Large intestine (tissue), 3 donors: ENCODE data around the gene RSAD1. TPM values are rescaled to one million over a fixed set of nuclear protein-coding genes. Genes with fewer than 3 reads are reported as not detected.

Experiments
- DNase-seq, 2 donors: peaks; one replicate each; pipeline versions ENCODE4 v3.0.0 to v3.0.0-alpha.2; 2013
- H3K27ac ChIP-seq: one replicate; pipeline ENCODE4 v1.5.1; 2013; ENCODE audit warnings: low read length
- H3K27me3 ChIP-seq: 2 replicates; pipeline ENCODE4 v1.6.1; 2013; ENCODE audit warnings: low read length; ENCODE audit not compliant: control insufficient read depth, insufficient read depth
- H3K36me3 ChIP-seq: 2 replicates; pipeline ENCODE4 v1.6.1; 2013; ENCODE audit warnings: low read length; ENCODE audit not compliant: control insufficient read depth, insufficient read depth
- H3K4me1 ChIP-seq: one replicate; pipeline ENCODE4 v1.6.1; 2013; ENCODE audit warnings: low read length; ENCODE audit not compliant: control insufficient read depth, insufficient read depth
- H3K4me3 ChIP-seq: one replicate; pipeline ENCODE4 v1.5.1; 2013; ENCODE audit warnings: low read length
- H3K9me3 ChIP-seq: one replicate; pipeline ENCODE4 v1.6.1; 2013; ENCODE audit warnings: mild to moderate bottlenecking, low read depth, low read length, moderate library complexity; ENCODE audit not compliant: control insufficient read depth
- whole genome bisulfite sequencing: methylation state at CpG from one replicate; pipeline ENCODE4 v1.1.5; 2013; ENCODE audit warnings: low lambda C conversion rate; ENCODE audit not compliant: insufficient coverage; 5-methylcytosine and 5-hydroxymethylcytosine counted together
- polyA plus RNA-seq: library from polyadenylated mRNA; unstranded; fragments of 120-200 nt; gene quantifications from one replicate; pipeline ENCODE4 v1.2.1, GENCODE V29; 2013

Gene RSAD1
- polyA plus RNA-seq, 1 donor: 39.3 TPM

- peaks cover 25% of the 10 kb centered on the region for H3K4me1 ChIP-seq
- peaks cover 30% of the 10 kb centered on the region for H3K36me3 ChIP-seq
- no CpG with 5 or more reads among the region's 9 CpGs for WGBS
- H3K9me3 ChIP-seq: peaks cover 6% of the 10 kb centered on the region
- H3K4me3 ChIP-seq: no peak overlapping the region
- peak in 1 of 2 donors; percentile 39 for DNase-seq
- H3K27ac ChIP-seq: no peak overlapping the region
- H3K27me3 ChIP-seq: peaks cover 20% of the 10 kb centered on the region
These were observed 12.1 kb upstream of the RSAD1 start for GRCh38 chr17:50466371-50467113.

GRCh38 chr17:50467114-50467854 lies 11.4 kb upstream of the RSAD1 start:
- Histone ChIP-seq H3K27me3 (peaks cover 20% of the 10 kb centered on the region), H3K4me1 (peaks cover 25% of the 10 kb centered on the region), H3K27ac (no peak overlapping the region), H3K4me3 (no peak overlapping the region), H3K9me3 (peaks cover 6% of the 10 kb centered on the region), H3K36me3 (peaks cover 34% of the 10 kb centered on the region)
- 100% methylated on average over 1 of the region's 7 CpGs for WGBS
- no peak for DNase-seq

GRCh38 chr17:50467855-50468303 lies 10.8 kb upstream of the RSAD1 start:
- Histone ChIP-seq H3K36me3 (peaks cover 33% of the 10 kb centered on the region), H3K4me3 (no peak overlapping the region), H3K9me3 (peaks cover 6% of the 10 kb centered on the region), H3K27ac (no peak overlapping the region), H3K27me3 (peaks cover 20% of the 10 kb centered on the region), H3K4me1 (peaks cover 25% of the 10 kb centered on the region)
- DNase-seq: no peak
- WGBS: no CpG with 5 or more reads among the region's 13 CpGs

- Histone ChIP-seq H3K27ac (no peak within 1 kb of the TSS), H3K4me1 (peaks cover 25% of the 10 kb centered on the region), H3K36me3 (peaks cover 29% of the 10 kb centered on the region), H3K4me3 (peak within 1 kb of the TSS; percentile 32), H3K27me3 (peaks cover 20% of the 10 kb centered on the region), H3K9me3 (peaks cover 6% of the 10 kb centered on the region)
- no CpG with 5 or more reads among the region's 71 CpGs for WGBS
- peak in 1 of 2 donors; percentile 41 for DNase-seq
These were observed 10.1 kb upstream of the RSAD1 start, which contains the start of gene CHAD for GRCh38 chr17:50468304-50469207. Gene CHAD, minus strand, starts transcription at chr17:50468880. Its CDS starts 67 bp downstream, at chr17:50468813.

GRCh38 chr17:50469208-50469605 lies 9.5 kb upstream of the RSAD1 start:
- DNase-seq: no peak
- no CpG with 5 or more reads among the region's 37 CpGs for WGBS
- peak overlapping the region; percentile 32 for H3K4me3 ChIP-seq

GRCh38 chr17:50469671-50470305 lies 8.9 kb upstream of the RSAD1 start:
- DNase-seq: no peak
- H3K27ac ChIP-seq: no peak overlapping the region
- H3K4me3 ChIP-seq: no peak overlapping the region
- H3K27me3 ChIP-seq: peaks cover 20% of the 10 kb centered on the region
- H3K4me1 ChIP-seq: peaks cover 25% of the 10 kb centered on the region
- WGBS: no CpG with 5 or more reads among the region's 19 CpGs
- peaks cover 6% of the 10 kb centered on the region for H3K9me3 ChIP-seq
- H3K36me3 ChIP-seq: peaks cover 36% of the 10 kb centered on the region

More at GRCh38 chr17:50469208-50469605, 9.5 kb upstream of the RSAD1 start:
- peaks cover 35% of the 10 kb centered on the region for H3K36me3 ChIP-seq
- H3K27ac ChIP-seq: no peak overlapping the region
- H3K9me3 ChIP-seq: peaks cover 6% of the 10 kb centered on the region
- peaks cover 25% of the 10 kb centered on the region for H3K4me1 ChIP-seq
- peaks cover 20% of the 10 kb centered on the region for H3K27me3 ChIP-seq

DNA sequence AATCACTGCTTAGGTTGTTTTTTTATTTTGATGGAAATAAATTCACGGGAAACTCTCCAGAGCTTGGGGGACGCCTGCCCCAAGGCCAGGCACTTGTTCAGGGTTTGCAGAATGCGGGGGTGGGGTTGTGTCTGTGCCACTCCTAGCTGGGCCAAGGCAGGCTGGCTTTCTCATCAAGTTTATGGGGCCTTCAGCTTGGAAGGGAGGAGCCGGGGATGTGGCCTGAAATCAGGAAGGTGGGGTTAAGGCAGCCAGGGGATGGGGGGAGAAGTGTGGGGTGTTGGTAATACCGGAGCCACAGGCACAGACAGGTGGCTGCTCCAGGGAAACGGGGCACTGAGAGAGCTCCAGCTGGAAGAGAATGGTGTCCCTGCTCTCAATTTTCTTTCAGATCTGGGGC lies 8.2 kb upstream of the RSAD1 start:
- peak in 1 of 2 donors; percentile 45 for DNase-seq
- 80% methylated on average over 1 of the region's 6 CpGs for WGBS
- peaks cover 33% of the 10 kb centered on the region for H3K36me3 ChIP-seq
- peaks cover 6% of the 10 kb centered on the region for H3K9me3 ChIP-seq
- no peak overlapping the region for H3K27ac ChIP-seq
- peaks cover 20% of the 10 kb centered on the region for H3K27me3 ChIP-seq
- no peak overlapping the region for H3K4me3 ChIP-seq
- peaks cover 25% of the 10 kb centered on the region for H3K4me1 ChIP-seq

DNA sequence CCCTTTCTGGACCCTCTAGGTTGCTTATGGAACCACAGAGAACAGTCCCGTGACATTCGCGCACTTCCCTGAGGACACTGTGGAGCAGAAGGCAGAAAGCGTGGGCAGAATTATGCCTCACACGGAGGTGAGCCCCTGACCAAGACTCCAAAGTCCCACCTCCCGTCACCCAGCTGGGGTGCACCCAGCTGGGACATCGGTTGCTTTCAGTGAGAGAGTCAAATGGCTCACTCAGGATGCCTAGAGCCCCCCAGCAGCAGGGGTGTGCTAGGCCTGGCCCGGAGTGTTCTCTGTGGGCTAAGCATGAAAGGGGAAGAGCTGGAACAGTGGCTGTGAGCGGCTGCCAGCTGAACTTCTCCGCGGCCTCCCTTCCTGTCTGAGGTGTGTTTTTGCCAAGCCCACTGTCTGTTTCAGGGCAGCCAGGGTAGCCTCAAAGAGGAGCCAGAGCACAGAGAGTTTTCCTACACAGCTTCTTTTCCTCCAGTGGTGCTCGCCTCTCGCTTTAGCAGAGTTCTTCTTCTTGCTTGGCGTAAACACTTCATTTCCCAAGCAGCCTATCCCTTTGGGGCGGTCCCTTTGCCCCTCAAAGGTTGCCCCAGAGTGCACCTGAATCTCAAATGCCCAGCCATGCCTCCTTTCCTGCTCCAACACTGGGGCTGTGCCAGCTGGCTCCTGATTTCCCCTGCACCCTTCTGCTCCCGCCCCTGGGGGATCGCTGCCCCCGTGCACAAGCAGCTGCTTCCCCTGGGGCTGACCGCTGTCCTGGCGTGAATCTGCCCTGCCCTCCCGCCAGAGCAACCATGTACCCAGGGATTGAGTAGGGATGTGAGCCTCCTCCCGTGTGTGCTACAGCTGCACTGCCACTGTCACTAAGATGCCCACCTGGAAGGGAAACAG lies 7.4 kb upstream of the RSAD1 start:
- WGBS: 96% methylated on average over 4 of the region's 22 CpGs
- no peak for DNase-seq

DNA sequence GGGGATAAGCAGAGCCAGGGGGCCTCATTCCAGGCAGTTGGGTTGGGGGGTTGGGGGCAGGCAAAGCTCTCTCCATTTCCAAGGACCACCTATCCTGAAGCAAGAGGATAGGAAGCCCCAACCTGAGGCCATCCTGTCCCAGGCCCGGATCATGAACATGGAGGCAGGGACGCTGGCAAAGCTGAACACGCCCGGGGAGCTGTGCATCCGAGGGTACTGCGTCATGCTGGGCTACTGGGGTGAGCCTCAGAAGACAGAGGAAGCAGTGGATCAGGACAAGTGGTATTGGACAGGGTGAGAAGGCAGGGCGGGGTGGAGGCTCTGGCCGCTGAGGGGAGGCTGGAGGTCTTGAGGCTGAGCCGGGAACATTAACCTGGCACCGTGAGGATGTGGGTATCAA lies 6.4 kb upstream of the RSAD1 start:
- no peak overlapping the region for H3K4me3 ChIP-seq
- WGBS: no CpG with 5 or more reads among the region's 10 CpGs
- DNase-seq: no peak

More for the DNA sequence above, 7.4 kb upstream of the RSAD1 start:
- no peak overlapping the region for H3K4me3 ChIP-seq
- peaks cover 6% of the 10 kb centered on the region for H3K9me3 ChIP-seq
- H3K27ac ChIP-seq: no peak overlapping the region
- peaks cover 33% of the 10 kb centered on the region for H3K36me3 ChIP-seq
- H3K27me3 ChIP-seq: peaks cover 20% of the 10 kb centered on the region
- H3K4me1 ChIP-seq: peaks cover 24% of the 10 kb centered on the region

More for the DNA sequence above, 6.4 kb upstream of the RSAD1 start:
- Histone ChIP-seq H3K27me3 (peaks cover 19% of the 10 kb centered on the region), H3K27ac (no peak overlapping the region), H3K36me3 (peaks cover 33% of the 10 kb centered on the region), H3K9me3 (peaks cover 6% of the 10 kb centered on the region), H3K4me1 (peaks cover 20% of the 10 kb centered on the region)
